ENCODE results near the gene USP31. TPM values are rescaled to one million over a fixed set of nuclear protein-coding genes. Genes with fewer than 3 reads are reported as not detected.
A peak's percentile ranks its signal among the peaks of the same experiment; 100 is the strongest.

USP31 gene
- total RNA-seq, 3 donors from 2014 or later: 6.7 to 40.7 (median 21.0) TPM

- no peaks in the 10 kb centered on the region for H3K4me1 ChIP-seq
Measured at GRCh38 chr16:23182679-23183542, 33.7 kb upstream of the USP31 start, which contains the start of gene SCNN1G. Gene SCNN1G (plus strand): TSS chr16:23182745. CDS start chr16:23186272, 3,527 bp downstream.

GRCh38 chr16:23182206-23182678, 33.0 kb upstream of the USP31 start:
- Histone ChIP-seq H3K4me1 (no peaks in the 10 kb centered on the region), H3K27ac (no peak overlapping the region), H3K36me3 (no peaks in the 10 kb centered on the region), H3K4me3 (peak overlapping the region; percentile 25 to 70 (median 66)), H3K9me3 (no peaks in the 10 kb centered on the region), H3K27me3 (peaks cover 4 to 7% of the 10 kb centered on the region in 2 donors)
- intact Hi-C loops (cut with DNase I; ENCODE audit: low total_unique reads): loop anchor here (1.0 to 10.0 kb wide), 2 partner anchors 252 to 753 kb away; no protein-coding TSS in a partner anchor
- DNase-seq (ENCODE audit: low spot score in 2 of 2): peak; percentile 83 to 87
- TF ChIP-seq CTCF (IDR thresholded peaks at IDR 0.05) (peak; percentile 34 to 93 (median 89)), POLR2AphosphoS5 (IDR thresholded peaks at IDR 0.05) (peak in 2 of 3 donors; percentile 24 to 31), POLR2A (IDR thresholded peaks at IDR 0.05) (no peak)

More at GRCh38 chr16:23182679-23183542, 33.7 kb upstream of the USP31 start, which contains the start of gene SCNN1G:
- peaks cover 4 to 7% of the 10 kb centered on the region in 2 donors for H3K27me3 ChIP-seq
- intact Hi-C loops (cut with DNase I; ENCODE audit: low total_unique reads): loop anchor here (1.0 to 10.0 kb wide), 2 partner anchors 251 to 752 kb away; no protein-coding TSS in a partner anchor
- no peaks in the 10 kb centered on the region for H3K36me3 ChIP-seq
- peak within 1 kb of the TSS in 1 of 2 donors; percentile 7 for H3K27ac ChIP-seq
- H3K9me3 ChIP-seq: no peaks in the 10 kb centered on the region
- TF ChIP-seq POLR2AphosphoS5 (IDR thresholded peaks at IDR 0.05) (peak in 1 of 3 donors; percentile 7), CTCF (IDR thresholded peaks at IDR 0.05) (no peak)
- DNase-seq (ENCODE audit: low spot score in 2 of 2): no peak
- peak within 1 kb of the TSS; percentile 25 to 70 (median 66) for H3K4me3 ChIP-seq

- H3K9me3 ChIP-seq: no peaks in the 10 kb centered on the region
- H3K36me3 ChIP-seq: no peaks in the 10 kb centered on the region
- no peak overlapping the region for H3K4me3 ChIP-seq
- peaks cover 4 to 7% of the 10 kb centered on the region in 2 donors for H3K27me3 ChIP-seq
- DNase-seq (ENCODE audit: low spot score in 2 of 2): no peak
- intact Hi-C loops (cut with DNase I; ENCODE audit: low total_unique reads): loop anchor here (10.0 kb wide), 1 partner anchor 753 kb away; no protein-coding TSS in a partner anchor
- no peak overlapping the region for H3K27ac ChIP-seq
- TF ChIP-seq POLR2AphosphoS5 (IDR thresholded peaks at IDR 0.05) (no peak), CTCF (IDR thresholded peaks at IDR 0.05) (no peak), POLR2A (IDR thresholded peaks at IDR 0.05) (no peak)
- H3K4me1 ChIP-seq: no peaks in the 10 kb centered on the region
Measured at GRCh38 chr16:23181506-23181905, 32.3 kb upstream of the USP31 start.

- Histone ChIP-seq H3K9me3 (no peaks in the 10 kb centered on the region), H3K4me1 (no peaks in the 10 kb centered on the region), H3K4me3 (no peak overlapping the region), H3K27me3 (no peaks in the 10 kb centered on the region), H3K27ac (no peak overlapping the region), H3K36me3 (no peaks in the 10 kb centered on the region)
- DNase-seq (ENCODE audit: low spot score in 2 of 2): no peak
- intact Hi-C loops (cut with DNase I; ENCODE audit: low total_unique reads): loop anchor here (2.0 kb wide), 1 partner anchor 269 kb away; no protein-coding TSS in a partner anchor
- TF ChIP-seq POLR2A (IDR thresholded peaks at IDR 0.05) (no peak), CTCF (IDR thresholded peaks at IDR 0.05) (no peak), POLR2AphosphoS5 (IDR thresholded peaks at IDR 0.05) (no peak)
Measured at GRCh38 chr16:23175651-23176050, 26.4 kb upstream of the USP31 start.
